CD4-positive, alpha-beta memory T cell (primary cell): ENCODE data around the gene RUNX2. TPM values are rescaled to one million over a fixed set of nuclear protein-coding genes. Genes with fewer than 3 reads are reported as not detected.

Experiments
- CTCF ChIA-PET: fragments of 350-600 bp; sonication (Branson Sonifier 250); formaldehyde crosslinking; loops from one replicate; lab custom pipeline; 2021; ENCODE audit warnings: inconsistent platforms; ENCODE audit not compliant: partially characterized antibody; lab: Charles Lee
- POLR2A ChIA-PET: fragments of 350-600 bp; sonication (Branson Sonifier 250); formaldehyde crosslinking; loops from one replicate; lab custom pipeline; 2021; ENCODE audit not compliant: partially characterized antibody; lab: Charles Lee
- DNase-seq, 5 donors: peaks; one replicate each; pipeline versions ENCODE4 v3.0.0 to v3.0.0-alpha.2; 2020 to 2022; ENCODE audit warnings: mixed read lengths in 1 of 5
- H3K27ac ChIP-seq: one replicate; pipeline ENCODE4 v1.7.0; 2013; ENCODE audit warnings: low read depth, low read length
- H3K27me3 ChIP-seq: 2 replicates; pipeline ENCODE4 v1.7.0; 2013; ENCODE audit warnings: mild to moderate bottlenecking, low read length, moderate library complexity; ENCODE audit not compliant: insufficient read depth
- H3K36me3 ChIP-seq: 2 replicates; pipeline ENCODE4 v1.7.0; 2013; ENCODE audit warnings: mild to moderate bottlenecking, low read length, moderate library complexity; ENCODE audit not compliant: insufficient read depth
- H3K4me1 ChIP-seq: 2 replicates; pipeline ENCODE4 v1.7.0; 2013; ENCODE audit warnings: mild to moderate bottlenecking, low read length, moderate library complexity; ENCODE audit not compliant: insufficient read depth
- H3K4me3 ChIP-seq, 2 donors: one replicate each; pipeline ENCODE4 v1.7.0; 2013; ENCODE audit warnings: low read length in 2 of 2, mild to moderate bottlenecking in 1 of 2
- H3K9me3 ChIP-seq, 2 donors: one replicate each; pipeline ENCODE4 v1.7.0; 2013; ENCODE audit warnings: low read length in 2 of 2, control low read depth in 1 of 2; ENCODE audit not compliant: control insufficient read depth in 1 of 2
- H3K27ac Mint-ChIP-seq, 7 donors: one replicate each; pipeline ENCODE4 v1.8.0; 2020 to 2021; ENCODE audit warnings: mixed read lengths in 7 of 7, mild to moderate bottlenecking in 6 of 7, inconsistent platforms in 3 of 7, moderate library complexity in 3 of 7
- H3K27me3 Mint-ChIP-seq, 2 donors: one replicate each; pipeline ENCODE4 v1.8.0; 2020 to 2021; ENCODE audit warnings: mixed read lengths in 2 of 2
- H3K36me3 Mint-ChIP-seq, 2 donors: one replicate each; pipeline ENCODE4 v1.8.0; 2020 to 2021; ENCODE audit warnings: mixed read lengths in 2 of 2, inconsistent platforms in 1 of 2, mild to moderate bottlenecking in 1 of 2
- H3K4me1 Mint-ChIP-seq, 4 donors: one replicate each; pipeline ENCODE4 v1.8.0; 2020 to 2021; ENCODE audit warnings: mixed read lengths in 4 of 4, mild to moderate bottlenecking in 1 of 4
- H3K4me3 Mint-ChIP-seq, 8 donors: one replicate each; pipeline ENCODE4 v1.8.0; 2020 to 2021; ENCODE audit warnings: mixed read lengths in 8 of 8, mild to moderate bottlenecking in 7 of 8, moderate library complexity in 6 of 8, inconsistent platforms in 3 of 8
- H3K9me3 Mint-ChIP-seq, 8 donors: one replicate each; pipeline ENCODE4 v1.8.0; 2020 to 2021; ENCODE audit warnings: mixed read lengths in 8 of 8, mild to moderate bottlenecking in 5 of 8, inconsistent platforms in 3 of 8, moderate library complexity in 1 of 8
- intact Hi-C: fragments of 100-400 bp; cut with micrococcal nuclease; formaldehyde crosslinking; loops from one replicate; pipeline ENCODE4 v1.15.1; 2023
- polyA plus RNA-seq, 2 donors: library from polyadenylated mRNA; unstranded; fragments of 300-500 nt; fragmentation: Illumina TruSeq; gene quantifications; one replicate each; pipeline ENCODE4 v1.2.3, GENCODE V29; 2021
- total RNA-seq, 2 experiments: library from RNA; stranded (reverse); gene quantifications; one replicate each; pipeline ENCODE4 v1.2.3, GENCODE V29; 2021

RUNX2 gene
- total and polyA plus RNA-seq, 4 experiments from 2014 or later = 4.5 to 26.6 (median 23.3) TPM

- Mint-ChIP-seq H3K36me3 (peaks cover 15 to 18% of the 10 kb centered on the region in 2 donors), H3K4me3 (no peak overlapping the region), H3K9me3 (no peaks in the 10 kb centered on the region), H3K4me1 (peaks cover 55 to 82% (median 73%) of the 10 kb centered on the region in 4 donors), H3K27me3 (no peaks in the 10 kb centered on the region), H3K27ac (no peak overlapping the region)
- no peak overlapping the region for H3K27ac ChIP-seq
- intact Hi-C loops = loop anchor here (2.0 kb wide), 1 partner anchor 13 kb away; no protein-coding TSS in a partner anchor
- no peak for DNase-seq
- no peaks in the 10 kb centered on the region for H3K9me3 ChIP-seq
- H3K27me3 ChIP-seq = no peaks in the 10 kb centered on the region
- no peaks in the 10 kb centered on the region for H3K36me3 ChIP-seq
- CTCF ChIA-PET = interaction anchor here (0.7 to 1.8 kb wide), 3 partner anchors 62 to 369 kb away, joined by 3 to 4 read pairs (median 4); no protein-coding TSS in a partner anchor
- POLR2A ChIA-PET = interaction anchor here (0.6 kb wide), 1 partner anchor 46 kb away, joined by 3 read pairs; no protein-coding TSS in a partner anchor
- H3K4me1 ChIP-seq = peaks cover 64% of the 10 kb centered on the region
- H3K4me3 ChIP-seq = no peak overlapping the region
Measured at GRCh38 chr6:45491874-45492273, 163.7 kb downstream of the RUNX2 start.

GRCh38 chr6:45493761-45494160, 165.6 kb downstream of the RUNX2 start:
- peaks cover 59% of the 10 kb centered on the region for H3K4me1 ChIP-seq
- Mint-ChIP-seq H3K4me1 (peaks cover 51 to 80% (median 68%) of the 10 kb centered on the region in 4 donors), H3K27ac (peak overlapping the region in 6 of 7 donors; percentile 14 to 72 (median 34)), H3K36me3 (peaks cover 15 to 25% of the 10 kb centered on the region in 2 donors), H3K27me3 (no peaks in the 10 kb centered on the region), H3K4me3 (peak overlapping the region in 2 of 8 donors; percentile 50 to 68), H3K9me3 (no peaks in the 10 kb centered on the region)
- CTCF ChIA-PET = interaction anchor here (1.4 to 3.1 kb wide), 2 partner anchors 221 to 838 kb away, joined by 4 to 11 read pairs; no protein-coding TSS in a partner anchor
- POLR2A ChIA-PET = interaction anchor here (0.7 to 3.5 kb wide), 3 partner anchors 28 to 93 kb away, joined by 3 to 14 read pairs (median 9); no protein-coding TSS in a partner anchor
- no peak overlapping the region for H3K27ac ChIP-seq
- H3K36me3 ChIP-seq = no peaks in the 10 kb centered on the region
- no peaks in the 10 kb centered on the region for H3K9me3 ChIP-seq
- DNase-seq = no peak
- H3K4me3 ChIP-seq = no peak overlapping the region
- intact Hi-C loops = loop anchor here (2.0 kb wide), 1 partner anchor 15 kb away; no protein-coding TSS in a partner anchor
- no peaks in the 10 kb centered on the region for H3K27me3 ChIP-seq

GRCh38 chr6:45494416-45495135, 166.4 kb downstream of the RUNX2 start:
- Histone ChIP-seq H3K36me3 (no peaks in the 10 kb centered on the region), H3K27me3 (no peaks in the 10 kb centered on the region), H3K4me3 (no peak overlapping the region), H3K9me3 (no peaks in the 10 kb centered on the region), H3K27ac (no peak overlapping the region), H3K4me1 (peaks cover 51% of the 10 kb centered on the region)
- intact Hi-C loops = no loop called here
- peak overlapping the region; percentile 72 to 93 (median 86) for H3K27ac Mint-ChIP-seq
- H3K4me1 Mint-ChIP-seq = peaks cover 45 to 75% (median 63%) of the 10 kb centered on the region in 4 donors
- DNase-seq = peak; percentile 26 to 61 (median 46)
- CTCF ChIA-PET = interaction anchor here (1.4 to 3.1 kb wide), 2 partner anchors 74 to 220 kb away, joined by 3 to 11 read pairs; no protein-coding TSS in a partner anchor
- no peaks in the 10 kb centered on the region for H3K27me3 Mint-ChIP-seq
- H3K36me3 Mint-ChIP-seq = peaks cover 15 to 27% of the 10 kb centered on the region in 2 donors
- H3K9me3 Mint-ChIP-seq = no peaks in the 10 kb centered on the region
- POLR2A ChIA-PET = interaction anchor here (0.7 to 3.5 kb wide), 9 partner anchors 20 to 220 kb away, joined by 3 to 14 read pairs (median 5); no protein-coding TSS in a partner anchor
- peak overlapping the region in 7 of 8 donors; percentile 27 to 86 (median 63) for H3K4me3 Mint-ChIP-seq

- Histone ChIP-seq H3K27ac (no peak overlapping the region), H3K27me3 (no peaks in the 10 kb centered on the region), H3K4me1 (peaks cover 46% of the 10 kb centered on the region), H3K36me3 (no peaks in the 10 kb centered on the region), H3K4me3 (no peak overlapping the region), H3K9me3 (no peaks in the 10 kb centered on the region)
- ChIA-PET CTCF (interaction anchor here (0.8 to 3.1 kb wide), 4 partner anchors 12 to 435 kb away, joined by 3 to 11 read pairs (median 3); no protein-coding TSS in a partner anchor), POLR2A (interaction anchor here (0.6 to 3.5 kb wide), 16 partner anchors 10 to 219 kb away, joined by 3 to 14 read pairs (median 4); no protein-coding TSS in a partner anchor)
- peaks cover 14 to 30% of the 10 kb centered on the region in 2 donors for H3K36me3 Mint-ChIP-seq
- DNase-seq = peak; percentile 47 to 69 (median 55)
- peaks cover 43 to 68% (median 59%) of the 10 kb centered on the region in 4 donors for H3K4me1 Mint-ChIP-seq
- H3K27me3 Mint-ChIP-seq = no peaks in the 10 kb centered on the region
- H3K9me3 Mint-ChIP-seq = no peaks in the 10 kb centered on the region
- intact Hi-C loops = loop anchor here (2.0 kb wide), 1 partner anchor 91 kb away; no protein-coding TSS in a partner anchor
- peak overlapping the region; percentile 53 to 93 (median 81) for H3K27ac Mint-ChIP-seq
- H3K4me3 Mint-ChIP-seq = peak overlapping the region in 7 of 8 donors; percentile 56 to 86 (median 72)
Measured at GRCh38 chr6:45495429-45496084, 167.4 kb downstream of the RUNX2 start.

- ChIA-PET POLR2A (interaction anchor here (0.6 to 3.5 kb wide), 13 partner anchors 9 to 219 kb away, joined by 3 to 14 read pairs (median 3); no protein-coding TSS in a partner anchor), CTCF (interaction anchor here (0.8 to 1.5 kb wide), 4 partner anchors 12 to 435 kb away, joined by 3 to 4 read pairs (median 3); no protein-coding TSS in a partner anchor)
- peaks cover 42 to 66% (median 55%) of the 10 kb centered on the region in 4 donors for H3K4me1 Mint-ChIP-seq
- no peaks in the 10 kb centered on the region for H3K36me3 ChIP-seq
- no peaks in the 10 kb centered on the region for H3K9me3 Mint-ChIP-seq
- H3K27me3 ChIP-seq = no peaks in the 10 kb centered on the region
- H3K27me3 Mint-ChIP-seq = no peaks in the 10 kb centered on the region
- H3K4me3 ChIP-seq = no peak overlapping the region
- peak overlapping the region; percentile 12 for H3K27ac ChIP-seq
- H3K9me3 ChIP-seq = no peaks in the 10 kb centered on the region
- peak overlapping the region; percentile 72 to 93 (median 86) for H3K27ac Mint-ChIP-seq
- intact Hi-C loops = loop anchor here (2.0 kb wide), 1 partner anchor 91 kb away; no protein-coding TSS in a partner anchor
- H3K4me3 Mint-ChIP-seq = peak overlapping the region in 7 of 8 donors; percentile 56 to 86 (median 72)
- H3K36me3 Mint-ChIP-seq = peaks cover 15 to 29% of the 10 kb centered on the region in 2 donors
- DNase-seq = no peak
- H3K4me1 ChIP-seq = peaks cover 46% of the 10 kb centered on the region
Measured at GRCh38 chr6:45496085-45496433, 167.9 kb downstream of the RUNX2 start.

- peak overlapping the region in 2 of 8 donors; percentile 4 to 37 for H3K4me3 Mint-ChIP-seq
- peak overlapping the region in 4 of 7 donors; percentile 4 to 5 (median 5) for H3K27ac Mint-ChIP-seq
- H3K4me3 ChIP-seq = no peak overlapping the region
- CTCF ChIA-PET = interaction anchor here (1.5 kb wide), 1 partner anchor 216 kb away, joined by 5 read pairs; no protein-coding TSS in a partner anchor
- intact Hi-C loops = no loop called here
- no peaks in the 10 kb centered on the region for H3K27me3 ChIP-seq
- DNase-seq = no peak
- H3K36me3 ChIP-seq = no peaks in the 10 kb centered on the region
- no peaks in the 10 kb centered on the region for H3K9me3 Mint-ChIP-seq
- no peaks in the 10 kb centered on the region for H3K9me3 ChIP-seq
- peaks cover 46 to 79% (median 62%) of the 10 kb centered on the region in 4 donors for H3K4me1 Mint-ChIP-seq
- peaks cover 33 to 35% of the 10 kb centered on the region in 2 donors for H3K36me3 Mint-ChIP-seq
- no peak overlapping the region for H3K27ac ChIP-seq
- H3K4me1 ChIP-seq = peaks cover 46% of the 10 kb centered on the region
- POLR2A ChIA-PET = no interaction called here
- H3K27me3 Mint-ChIP-seq = no peaks in the 10 kb centered on the region
Measured at GRCh38 chr6:45498591-45498990, 170.5 kb downstream of the RUNX2 start.
